Breast epithelium (tissue), 3 donors: ENCODE results near the gene NTHL1.

Experiments used
- POLR2A ChIP-seq: fragments of 450-650 bp; IDR thresholded peaks from one replicate; pipeline ENCODE4 v1.6.1; 2016; ENCODE audit warnings: antibody characterized with exemption, mild to moderate bottlenecking, moderate library complexity
- TF ChIP-seq, protein P1 (sequence below), 3 donors: fragments of 450-650 bp; IDR thresholded peaks; one replicate each; pipeline ENCODE4 v1.5.1; 2016 to 2017; ENCODE audit warnings: antibody characterized with exemption in 3 of 3, mild to moderate bottlenecking in 3 of 3, moderate library complexity in 3 of 3

DNA sequence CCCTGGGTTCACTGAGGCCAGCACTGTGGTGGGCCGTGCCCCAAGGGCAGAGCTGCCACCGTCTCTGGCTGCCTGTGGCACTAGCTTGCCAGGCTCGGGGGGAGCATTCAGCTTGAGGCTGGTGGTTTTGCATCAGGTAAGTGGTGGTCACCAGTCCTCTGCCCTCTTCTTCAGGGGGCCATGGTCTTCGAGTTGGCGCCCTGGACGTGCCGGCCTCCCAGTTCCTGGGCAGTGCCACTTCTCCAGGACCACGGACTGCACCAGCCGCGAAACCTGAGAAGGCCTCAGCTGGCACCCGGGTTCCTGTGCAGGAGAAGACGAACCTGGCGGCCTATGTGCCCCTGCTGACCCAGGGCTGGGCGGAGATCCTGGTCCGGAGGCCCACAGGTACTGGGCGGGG lies 32.4 kb upstream of the NTHL1 start:
- TF ChIP-seq, protein P1, sequence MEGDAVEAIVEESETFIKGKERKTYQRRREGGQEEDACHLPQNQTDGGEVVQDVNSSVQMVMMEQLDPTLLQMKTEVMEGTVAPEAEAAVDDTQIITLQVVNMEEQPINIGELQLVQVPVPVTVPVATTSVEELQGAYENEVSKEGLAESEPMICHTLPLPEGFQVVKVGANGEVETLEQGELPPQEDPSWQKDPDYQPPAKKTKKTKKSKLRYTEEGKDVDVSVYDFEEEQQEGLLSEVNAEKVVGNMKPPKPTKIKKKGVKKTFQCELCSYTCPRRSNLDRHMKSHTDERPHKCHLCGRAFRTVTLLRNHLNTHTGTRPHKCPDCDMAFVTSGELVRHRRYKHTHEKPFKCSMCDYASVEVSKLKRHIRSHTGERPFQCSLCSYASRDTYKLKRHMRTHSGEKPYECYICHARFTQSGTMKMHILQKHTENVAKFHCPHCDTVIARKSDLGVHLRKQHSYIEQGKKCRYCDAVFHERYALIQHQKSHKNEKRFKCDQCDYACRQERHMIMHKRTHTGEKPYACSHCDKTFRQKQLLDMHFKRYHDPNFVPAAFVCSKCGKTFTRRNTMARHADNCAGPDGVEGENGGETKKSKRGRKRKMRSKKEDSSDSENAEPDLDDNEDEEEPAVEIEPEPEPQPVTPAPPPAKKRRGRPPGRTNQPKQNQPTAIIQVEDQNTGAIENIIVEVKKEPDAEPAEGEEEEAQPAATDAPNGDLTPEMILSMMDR (IDR thresholded peaks at IDR 0.05): no peak
- TF ChIP-seq POLR2A: no peak
